HG02571 (cell line): ENCODE measurements around the gene PHB1.
"Not testable (repeated sequence)": the region's sequence is repeated elsewhere in the genome, so short reads cannot be mapped to it uniquely, and the experiment has no call there.

Source experiments
- ATAC-seq: cut with Tn5 transposase; IDR thresholded peaks from one replicate; pipeline ENCODE4 v1.9.1; 2021; ENCODE audit warnings: mild to moderate bottlenecking, moderate library complexity; ENCODE audit not compliant: unreplicated experiment

PHB1 gene

DNA sequence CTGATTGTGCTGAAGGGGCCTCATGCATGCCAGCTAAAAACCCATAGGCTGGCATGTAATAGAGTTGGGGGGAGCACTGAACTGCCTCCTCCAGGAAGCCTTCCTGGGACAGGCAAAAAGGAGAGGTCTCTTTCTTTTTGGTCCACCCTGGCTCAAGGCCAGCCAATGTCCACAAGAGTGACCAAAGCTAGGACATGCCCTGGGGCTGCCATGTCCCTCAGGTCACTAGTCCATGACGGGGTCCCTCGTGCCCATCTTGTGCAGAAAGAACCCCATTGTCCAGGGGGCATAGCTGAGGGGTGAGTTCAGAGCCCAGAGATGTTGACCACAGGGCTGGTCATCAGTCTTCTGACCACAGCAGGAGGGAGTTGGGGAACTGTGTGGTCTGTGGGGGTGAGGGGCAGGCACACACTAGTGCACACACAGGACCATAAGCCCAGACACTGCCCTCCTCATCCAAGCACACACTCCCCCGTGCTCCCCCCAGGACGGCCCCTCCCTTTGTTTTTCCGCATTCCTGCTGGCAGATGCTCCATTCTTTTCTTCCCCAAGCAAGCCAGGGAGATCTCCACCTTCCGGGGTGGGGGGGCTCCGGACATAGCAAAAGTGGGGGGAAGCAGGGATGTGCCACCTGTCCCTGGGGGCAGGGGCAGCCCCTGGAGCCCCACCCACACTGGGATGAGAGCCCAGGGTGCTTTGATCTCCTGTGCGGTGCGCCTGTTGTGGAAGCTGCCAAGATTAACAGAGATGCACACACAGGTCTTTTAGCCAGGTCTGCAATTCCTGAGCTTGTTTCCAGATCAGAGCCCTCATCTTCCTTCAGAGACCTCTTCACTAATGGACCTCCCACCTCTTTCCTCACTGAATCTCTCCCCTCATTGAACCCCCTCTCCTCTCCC, 25.2 kb upstream of the PHB1 start:
- ATAC-seq, result no peak

DNA sequence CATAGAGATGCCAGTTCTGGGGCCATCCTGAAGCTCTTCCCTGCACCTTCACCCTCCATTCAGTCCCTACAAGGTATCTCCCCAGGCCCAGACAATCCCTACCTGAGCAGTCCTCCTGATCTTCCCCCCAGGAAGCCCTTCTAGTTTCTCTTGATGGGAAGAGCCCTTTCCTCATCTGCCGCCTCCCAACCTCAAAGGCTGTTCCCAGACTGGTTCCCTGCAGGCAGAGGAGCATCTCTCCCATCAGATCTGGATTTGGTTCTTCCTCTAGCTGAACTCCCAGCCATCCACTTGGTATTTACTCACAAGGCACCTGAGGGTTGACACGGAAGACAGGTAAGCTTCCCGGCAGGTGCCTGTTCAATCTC, 24.6 kb upstream of the PHB1 start:
- no peak for ATAC-seq

DNA sequence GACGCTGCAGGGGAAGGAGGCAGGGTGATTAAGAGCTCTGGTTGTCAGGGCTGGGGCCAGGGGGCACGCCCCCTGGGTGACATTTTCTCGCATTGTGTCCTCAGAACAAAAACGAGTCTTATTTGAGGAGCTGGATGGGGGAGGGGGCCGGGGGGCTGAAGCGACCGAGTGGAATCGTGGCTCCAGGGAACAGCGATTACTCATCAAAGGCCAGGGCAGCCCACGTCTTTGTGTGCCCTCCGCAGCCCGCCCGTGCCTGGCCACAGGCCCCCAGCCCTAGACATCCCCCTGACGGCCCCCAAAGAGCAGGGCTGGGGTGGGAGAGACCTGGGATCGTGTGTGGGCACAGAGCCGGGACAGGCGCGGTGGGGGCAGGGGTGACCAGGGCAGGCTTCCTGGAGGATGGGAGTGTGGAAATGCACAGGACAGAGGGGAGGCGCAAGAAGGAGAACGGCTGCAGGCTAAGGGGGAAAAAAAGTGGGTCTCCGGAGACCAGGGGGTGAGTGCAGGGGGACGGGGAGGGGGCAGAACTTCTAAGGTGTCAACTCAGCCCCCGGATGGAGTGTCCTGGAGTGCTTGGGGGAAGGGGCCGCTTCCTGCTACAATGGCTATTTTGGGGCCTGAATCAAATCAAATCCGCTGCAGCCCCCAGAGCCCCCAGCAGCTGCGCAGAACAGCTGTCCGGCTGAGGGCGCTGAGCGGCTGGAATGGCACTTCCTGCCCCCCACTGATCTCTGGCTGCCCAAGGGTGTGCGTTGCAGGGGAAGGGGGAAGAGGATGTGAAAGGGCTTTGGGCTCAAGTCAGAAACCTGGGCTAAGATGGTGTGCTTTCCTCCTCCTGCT, 24.0 kb upstream of the PHB1 start:
- ATAC-seq, result no peak

GRCh38 chr17:49437696-49438435, 23.2 kb upstream of the PHB1 start:
- ATAC-seq, result no peak

DNA sequence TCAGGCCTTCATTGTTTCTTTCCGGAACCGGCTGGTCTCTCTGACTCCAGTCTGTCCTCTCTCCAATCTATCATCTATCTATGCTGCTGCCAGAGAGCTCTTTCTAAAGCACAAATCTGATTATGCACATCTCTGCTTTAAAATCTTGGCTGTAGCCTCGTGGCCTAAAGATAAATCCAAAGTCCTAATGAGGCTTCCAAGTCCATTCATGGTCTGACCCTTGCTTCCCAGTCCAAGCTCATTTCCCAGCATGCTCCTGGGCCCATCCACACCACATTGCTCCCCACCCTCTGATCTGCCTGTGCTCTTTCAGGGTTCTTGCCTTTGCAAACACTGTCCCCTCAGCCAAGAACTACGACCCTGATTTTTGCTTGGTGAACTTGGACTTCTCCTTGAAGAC, 21.5 kb upstream of the PHB1 start:
- no peak for ATAC-seq

- no peak for ATAC-seq
Observed at GRCh38 chr17:49435671-49436029, 21.0 kb upstream of the PHB1 start.

DNA sequence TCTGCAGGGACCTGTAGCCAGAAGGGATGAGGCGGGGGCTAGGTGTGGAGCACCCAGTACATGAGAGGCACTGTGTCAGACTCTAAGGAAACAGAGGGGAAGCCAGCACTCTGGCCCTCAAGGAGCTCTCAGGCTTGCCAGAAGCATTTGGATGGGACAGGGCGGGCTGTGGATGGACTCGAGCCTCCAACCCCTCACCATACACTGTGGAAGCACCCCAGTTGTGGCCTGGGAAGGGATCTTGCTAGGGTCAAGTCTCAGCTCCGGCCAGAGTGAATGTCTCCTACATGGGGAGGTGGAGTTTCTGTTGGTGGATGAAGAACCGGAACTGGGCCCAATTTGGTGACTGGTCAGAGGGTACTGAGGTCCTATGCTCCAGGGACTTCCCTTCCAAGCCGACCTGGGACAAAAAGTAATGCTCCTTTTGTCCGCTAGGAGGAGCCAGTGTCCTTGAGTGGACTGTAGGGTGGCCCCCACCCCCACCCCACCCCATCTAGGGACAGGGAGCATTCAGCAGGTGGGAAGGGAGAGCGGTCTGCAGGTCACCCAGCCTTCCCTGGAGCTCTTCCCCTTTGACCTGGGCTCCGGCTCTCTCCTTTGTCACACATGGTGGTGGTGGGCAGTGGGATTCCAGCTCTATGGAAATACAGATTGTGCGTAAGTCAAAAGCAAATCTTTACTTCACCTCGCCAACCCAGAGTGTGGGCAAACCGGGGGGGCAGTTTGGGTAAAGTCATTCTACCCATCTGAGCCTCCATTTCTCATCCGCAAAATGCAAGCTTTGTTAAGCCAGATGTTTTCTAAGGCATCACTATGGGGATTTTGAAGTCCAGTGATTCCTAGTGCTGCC, 20.4 kb upstream of the PHB1 start:
- ATAC-seq, result no peak

DNA sequence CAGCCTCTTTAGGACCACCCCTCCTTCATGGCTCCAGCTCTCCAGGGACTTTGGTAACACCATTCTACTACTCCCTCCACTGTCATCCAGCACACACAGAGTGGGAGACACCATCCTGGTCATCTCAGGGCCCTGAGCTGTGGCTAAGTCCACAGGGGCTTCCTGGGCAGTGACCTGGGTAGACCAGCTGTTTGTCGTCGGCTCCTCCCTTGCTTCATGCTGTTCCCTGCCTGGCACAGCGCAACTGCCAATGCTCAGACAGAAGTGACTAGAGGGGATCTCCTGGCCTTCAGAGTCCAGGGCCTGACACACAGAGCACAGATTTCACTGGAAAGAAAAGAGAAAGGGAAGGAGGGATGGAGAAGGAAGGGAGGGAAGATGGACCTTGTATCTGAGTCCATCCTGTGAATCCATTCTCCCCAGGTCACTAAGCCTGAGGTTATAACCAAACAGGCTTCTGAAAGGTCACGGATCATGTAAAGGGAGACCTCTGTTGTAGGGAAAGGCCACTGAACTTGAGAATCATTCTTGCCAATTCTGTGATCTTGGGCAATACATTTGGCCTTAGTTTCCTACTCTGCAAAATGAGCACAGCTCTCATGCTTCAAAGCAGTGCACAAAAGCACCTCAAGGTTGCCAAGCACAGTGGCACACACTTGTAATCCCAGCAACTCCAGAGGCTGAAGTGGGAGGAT, 18.5 kb upstream of the PHB1 start:
- ATAC-seq, result no peak

GRCh38 chr17:49431743-49432142, 17.1 kb upstream of the PHB1 start:
- no peak for ATAC-seq

DNA sequence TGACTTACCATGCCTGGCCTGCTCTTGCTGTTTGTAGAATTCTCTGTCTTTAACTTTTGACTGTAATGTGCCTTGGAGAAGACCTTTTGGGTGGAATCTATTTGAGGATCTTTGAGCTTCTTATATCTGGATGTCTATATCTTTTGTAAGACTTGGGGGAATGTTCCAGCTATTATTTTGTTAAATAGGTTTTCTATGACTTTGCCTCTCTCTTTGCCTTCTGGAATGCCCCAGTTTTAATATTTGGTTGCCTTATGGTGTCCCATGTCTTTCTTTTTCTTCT, 10.3 kb upstream of the PHB1 start:
- ATAC-seq, result no peak

DNA sequence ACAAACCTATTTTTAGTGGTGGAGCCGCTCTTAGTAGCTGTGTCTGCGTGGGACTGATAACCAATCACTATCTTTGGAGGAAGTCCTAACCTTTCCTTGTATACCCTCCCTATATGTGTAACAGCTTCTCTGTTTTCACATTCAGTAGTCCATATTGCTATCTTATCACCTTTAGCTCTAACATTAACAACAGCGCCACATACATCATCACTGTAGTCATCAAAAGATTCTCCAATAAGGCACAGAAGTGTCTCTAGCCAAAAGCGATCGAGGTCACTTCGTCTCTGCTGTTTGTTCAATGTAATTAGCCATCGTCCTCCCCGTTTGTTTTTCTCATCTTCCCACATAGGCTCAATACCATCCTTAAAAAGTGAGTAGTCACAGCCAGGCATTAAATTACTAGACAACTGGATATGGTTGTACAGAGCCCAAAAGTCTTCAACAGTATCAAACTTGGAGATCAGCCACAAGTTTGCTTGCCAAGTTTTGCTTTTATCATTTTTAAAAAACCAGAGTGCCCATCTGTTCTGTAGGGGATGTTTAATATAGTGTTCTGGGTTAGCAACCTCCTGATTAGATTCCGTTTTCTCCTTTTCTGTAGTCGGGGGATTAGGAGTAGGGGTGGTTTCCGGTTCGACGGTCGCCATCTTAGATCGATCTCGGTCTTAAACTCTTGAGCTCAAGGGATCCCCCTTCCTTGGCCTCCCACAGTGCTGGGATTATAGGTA, 9.8 kb upstream of the PHB1 start:
- not testable (repeated sequence) for ATAC-seq

DNA sequence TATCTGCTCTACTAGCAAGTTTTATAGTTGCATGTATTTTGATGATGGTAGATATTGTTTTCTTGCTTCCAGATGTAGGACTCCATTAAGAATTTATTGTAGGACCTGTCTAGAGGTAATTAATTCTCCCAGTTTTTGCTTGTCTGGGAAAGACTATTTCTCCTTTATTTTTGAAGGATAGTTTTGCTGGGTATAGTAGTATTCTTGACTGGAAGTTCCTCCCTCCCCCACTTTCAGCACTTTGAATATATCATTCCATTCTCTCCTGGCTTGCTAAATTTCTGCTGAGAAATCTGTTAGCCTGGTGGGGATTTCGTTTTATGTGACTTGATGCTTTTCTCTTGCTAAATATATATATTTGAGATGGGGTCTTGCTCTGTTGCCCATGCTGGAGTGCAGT, 8.0 kb upstream of the PHB1 start:
- ATAC-seq, result no peak

DNA sequence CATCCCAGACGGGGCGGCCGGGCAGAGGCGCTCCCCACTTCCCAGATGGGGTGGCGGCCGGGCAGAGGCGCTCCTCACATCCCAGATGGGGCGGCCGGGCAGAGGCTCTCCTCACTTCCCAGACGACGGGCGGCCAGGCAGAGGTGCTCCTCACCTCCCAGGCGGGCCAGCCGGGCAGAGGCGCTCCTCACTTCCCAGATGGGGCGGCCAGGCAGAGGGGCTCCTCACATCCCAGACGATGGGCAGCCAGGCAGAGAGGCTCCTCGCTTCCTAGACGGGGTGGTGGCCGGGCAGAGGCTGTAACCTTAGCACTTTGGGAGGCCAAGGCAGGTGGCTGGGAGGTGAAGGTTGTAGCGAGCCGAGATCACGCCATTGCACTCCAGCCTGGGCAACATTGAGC, 5.1 kb upstream of the PHB1 start:
- not testable (repeated sequence) for ATAC-seq

GRCh38 chr17:49418754-49419740, 4.4 kb upstream of the PHB1 start:
- ATAC-seq, result not testable (repeated sequence)

- peak; percentile 5 for ATAC-seq
Observed at GRCh38 chr17:49414271-49414621, 436 bp downstream of the PHB1 start.

GRCh38 chr17:49409066-49409465, 5.6 kb downstream of the PHB1 start:
- no peak for ATAC-seq

- ATAC-seq, result peak; percentile 53
Observed at GRCh38 chr17:49407981-49408501, 6.6 kb downstream of the PHB1 start.

- ATAC-seq, result no peak
Observed at GRCh38 chr17:49407086-49407485, 7.6 kb downstream of the PHB1 start.
